Activated CD4-positive, alpha-beta T cell treated with anti-CD3 and anti-CD28 coated beads, Interleukin-2, Interleukin-6, amounts not matched to agents 100 ng/mL and 50 ng/mL, durations not matched to agents 16 hours and 8 hours (primary cell): Measurements from ENCODE around the gene ATG13.
"Not testable (repeated sequence)": the region's sequence is repeated elsewhere in the genome, so short reads cannot be mapped to it uniquely, and the experiment has no call there.

ENCODE experiments used
- DNase-seq: peaks from one replicate; pipeline ENCODE4 v3.0.0-alpha.2; 2020

ATG13 gene

DNA sequence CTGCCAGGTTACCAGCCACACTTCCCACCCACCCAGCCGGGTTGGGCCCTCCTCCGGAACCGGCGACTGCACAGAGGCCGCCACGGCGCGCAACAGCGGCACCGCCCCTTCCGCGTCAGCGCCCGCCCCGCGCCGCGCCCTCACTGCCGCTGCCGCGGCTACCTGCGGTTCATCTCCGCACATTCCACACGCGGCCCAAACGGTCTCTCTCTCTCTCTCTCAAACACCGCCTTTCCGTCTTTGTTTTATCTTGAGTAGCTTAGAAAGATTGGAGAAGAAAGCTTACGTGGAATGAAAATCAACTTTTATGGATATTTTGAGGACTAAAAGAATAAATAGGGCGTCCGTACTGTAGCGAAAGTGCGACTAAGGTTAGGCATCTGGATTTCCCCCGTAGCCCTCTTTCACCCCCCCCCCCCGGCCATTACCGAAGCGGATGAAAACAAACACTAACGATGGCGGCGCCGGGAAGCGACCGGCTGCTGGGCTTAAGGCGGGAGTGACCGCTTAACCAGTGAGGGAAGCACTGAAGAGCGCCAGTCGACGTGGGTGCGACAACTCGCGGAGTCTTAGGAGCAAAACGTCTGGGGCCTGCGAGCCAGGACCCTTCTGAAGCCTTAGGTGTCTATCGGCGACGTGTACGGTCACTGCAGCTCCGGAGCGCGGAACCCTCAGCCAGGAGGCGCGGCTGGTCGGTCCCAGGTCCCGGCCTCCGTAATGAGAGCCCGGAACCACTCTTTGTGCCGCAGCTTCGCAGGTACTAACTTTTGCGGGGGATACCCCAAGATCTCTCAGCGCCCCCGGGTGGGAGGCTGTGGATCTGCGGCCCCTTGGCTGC lies at the start of gene ATG13, which contains the start of gene HARBI1:
ATG13 (plus strand) TSS at position 420 of the 838 bp plus-strand sequence. CDS start 26,739 bp downstream, outside the sequence.
HARBI1 (minus strand) TSS at position 94 of the 838 bp plus-strand sequence. CDS start 990 bp downstream, outside the sequence.
- peak; percentile 95 for DNase-seq

DNA sequence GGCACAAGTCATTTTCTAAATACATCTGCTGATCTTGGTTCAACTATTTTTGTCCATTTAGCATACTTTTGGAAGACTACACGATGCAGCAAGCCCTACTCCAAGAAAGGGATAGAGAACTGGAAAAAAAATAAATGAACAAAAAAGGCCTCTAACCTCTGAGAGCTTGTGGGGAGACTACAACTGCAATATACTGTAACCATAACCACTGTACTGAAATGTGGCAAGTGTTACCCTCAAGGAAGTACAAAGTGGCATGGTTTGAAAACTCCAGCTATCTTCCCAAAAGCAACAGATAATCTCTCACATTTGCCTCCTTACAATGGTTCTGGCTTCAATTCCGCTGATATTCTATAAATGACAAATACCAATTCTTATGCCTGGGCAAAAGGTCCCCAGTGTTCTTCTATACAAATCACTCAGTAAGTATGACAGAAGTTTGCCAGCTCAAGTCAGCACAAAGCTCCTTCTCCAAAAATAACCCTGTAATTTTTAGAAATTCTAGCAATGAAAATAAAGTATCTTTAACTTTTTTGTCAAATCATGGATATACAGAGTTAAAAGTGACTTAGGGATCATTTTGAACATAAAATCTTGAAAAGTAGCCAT lies 46.5 kb upstream of the ATG13 start:
- no peak for DNase-seq

DNA sequence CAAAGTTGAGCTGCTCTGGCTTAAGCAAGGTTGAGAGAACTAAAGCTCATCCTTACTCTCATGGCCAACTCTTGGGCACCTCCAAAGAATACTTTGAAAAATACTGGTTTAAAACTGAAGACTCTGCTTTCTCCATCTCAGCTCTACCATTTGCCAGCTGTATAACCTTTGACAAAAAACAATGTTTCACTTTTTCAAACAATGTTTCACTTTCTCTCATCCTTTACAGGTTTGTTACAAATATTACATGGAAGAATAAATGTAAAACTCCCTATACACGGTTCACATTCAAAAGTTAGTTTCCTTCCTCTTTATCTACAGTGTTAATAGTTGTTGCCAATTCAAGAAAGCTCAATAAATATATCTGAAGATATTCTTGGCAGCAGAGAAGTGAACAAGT lies 42.7 kb upstream of the ATG13 start:
- no peak for DNase-seq

DNA sequence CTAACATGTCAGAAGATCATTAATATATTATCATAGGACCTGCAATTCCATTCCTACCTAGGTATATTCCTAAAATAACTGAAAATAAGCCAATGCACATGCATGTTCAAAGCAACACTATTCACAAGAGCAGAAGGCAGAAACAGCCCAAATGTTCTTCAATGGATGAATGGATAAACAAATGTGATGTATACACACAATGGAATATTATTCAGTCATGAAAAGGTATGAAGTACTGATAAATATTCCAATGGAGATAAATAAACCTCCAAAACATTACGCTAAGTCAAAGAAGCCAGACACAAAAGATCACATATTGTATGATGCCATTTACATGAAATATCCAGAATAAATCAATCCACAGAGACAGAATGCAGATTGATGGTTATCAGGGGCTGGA lies 40.3 kb upstream of the ATG13 start:
- DNase-seq = no peak

DNA sequence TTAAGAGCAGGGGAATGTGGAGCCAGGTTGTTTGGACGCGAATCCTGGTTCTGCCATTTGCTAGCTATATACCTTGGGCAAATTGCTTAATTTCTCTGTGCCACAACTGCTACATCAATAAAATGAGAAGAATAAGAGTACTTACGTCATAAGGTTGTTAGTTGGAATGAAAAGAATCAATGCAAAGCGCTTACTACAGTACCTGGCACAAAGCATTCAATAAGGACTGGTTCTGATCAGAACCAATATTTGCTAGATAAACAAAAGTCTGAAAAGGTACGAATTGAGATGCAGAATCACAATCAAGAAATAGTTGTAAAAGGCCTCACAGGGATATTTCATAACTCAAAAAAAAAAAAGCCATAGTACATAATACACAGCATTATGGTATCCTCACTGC lies 34.8 kb upstream of the ATG13 start:
- no peak for DNase-seq

DNA sequence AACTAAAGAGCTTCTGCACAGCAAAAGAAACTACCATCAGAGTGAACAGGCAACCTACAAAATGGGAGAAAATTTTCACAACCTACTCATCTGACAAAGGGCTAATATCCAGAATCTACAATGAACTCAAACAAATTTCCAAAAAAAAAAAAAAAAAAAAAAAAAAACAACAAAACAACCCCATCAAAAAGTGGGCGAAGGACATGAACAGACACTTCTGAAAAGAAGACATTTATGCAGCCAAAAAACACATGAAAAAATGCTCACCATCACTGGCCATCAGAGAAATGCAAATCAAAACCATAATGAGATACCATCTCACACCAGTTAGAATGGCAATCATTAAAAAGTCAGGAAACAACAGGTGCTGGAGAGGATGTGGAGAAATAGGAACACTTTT lies 33.8 kb upstream of the ATG13 start:
- not testable (repeated sequence) for DNase-seq

DNA sequence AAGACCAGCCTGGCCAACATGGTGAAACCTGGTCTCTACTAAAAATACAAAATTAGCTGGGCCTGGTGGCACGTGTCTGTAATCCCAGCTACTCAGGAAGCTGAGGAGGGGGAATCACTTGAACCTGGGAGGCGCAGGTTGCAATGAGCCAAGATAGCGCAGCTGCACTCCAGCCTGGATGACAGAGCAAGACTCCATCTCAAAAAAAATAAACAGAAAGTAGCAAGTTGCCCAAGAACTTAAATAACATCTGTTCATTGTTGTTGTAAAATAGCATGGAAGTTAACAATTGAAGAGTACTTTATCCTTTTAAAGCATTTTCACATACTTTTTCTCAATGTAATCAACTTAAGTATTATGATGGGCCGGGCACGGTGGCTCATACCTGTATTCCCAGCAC lies 29.2 kb upstream of the ATG13 start:
- DNase-seq = no peak

DNA sequence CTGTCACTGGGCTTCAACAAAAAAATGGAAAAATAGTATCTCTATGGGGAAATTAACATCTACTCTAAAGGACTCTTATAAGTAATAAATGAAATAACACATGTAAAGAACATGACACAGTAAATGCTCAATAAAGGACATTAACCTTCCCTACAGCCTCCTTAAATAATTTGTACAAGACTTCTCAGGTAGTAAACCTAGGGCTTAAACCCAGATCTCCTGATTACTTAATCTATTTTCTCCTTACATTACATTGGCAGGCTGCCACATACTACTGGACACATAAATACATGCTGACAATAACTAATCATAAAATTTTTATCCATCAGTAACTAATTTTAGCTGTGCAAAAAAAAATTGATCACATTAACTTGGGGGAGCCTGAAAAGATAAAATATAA lies 28.4 kb upstream of the ATG13 start:
- DNase-seq = no peak

DNA sequence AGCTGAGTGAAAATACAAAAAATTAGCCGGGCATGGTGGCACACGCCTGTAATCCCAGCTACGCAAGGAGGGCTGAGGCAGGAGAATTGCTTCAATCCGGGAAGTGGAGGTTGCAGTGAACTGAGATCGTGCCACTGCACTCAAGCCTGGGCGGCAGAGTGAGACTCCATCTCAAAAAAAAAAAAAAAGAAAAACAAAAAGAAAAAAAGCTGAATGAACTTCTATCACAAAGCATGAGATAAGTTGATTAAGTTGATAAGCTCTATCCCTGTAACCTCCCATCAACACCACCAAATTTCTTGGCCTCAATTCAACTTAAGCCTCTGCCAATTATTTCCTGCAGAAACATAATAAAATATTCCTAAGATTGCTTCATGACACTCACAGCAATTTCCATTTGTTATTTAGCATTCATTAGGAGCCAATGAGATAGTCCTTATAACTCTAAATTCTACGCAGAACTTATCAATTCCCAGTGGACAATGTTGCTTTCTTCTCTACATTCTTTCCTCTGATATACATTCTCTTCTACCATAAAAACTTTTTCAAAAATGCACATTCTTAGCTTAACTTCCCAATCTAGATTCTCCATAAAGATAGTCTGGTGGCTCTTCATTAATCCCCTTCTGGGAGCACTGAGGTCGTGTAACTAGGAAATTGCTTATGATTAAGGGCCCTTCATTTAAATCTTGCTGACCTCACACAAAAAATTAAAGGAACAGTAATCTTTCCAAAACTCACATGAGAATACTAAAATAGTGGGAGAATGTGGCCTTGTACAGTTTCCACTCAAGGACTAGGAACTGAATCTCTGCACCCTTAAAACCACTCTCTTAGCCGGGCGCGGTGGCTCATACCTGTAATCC lies 26.4 kb upstream of the ATG13 start:
- DNase-seq = no peak

DNA sequence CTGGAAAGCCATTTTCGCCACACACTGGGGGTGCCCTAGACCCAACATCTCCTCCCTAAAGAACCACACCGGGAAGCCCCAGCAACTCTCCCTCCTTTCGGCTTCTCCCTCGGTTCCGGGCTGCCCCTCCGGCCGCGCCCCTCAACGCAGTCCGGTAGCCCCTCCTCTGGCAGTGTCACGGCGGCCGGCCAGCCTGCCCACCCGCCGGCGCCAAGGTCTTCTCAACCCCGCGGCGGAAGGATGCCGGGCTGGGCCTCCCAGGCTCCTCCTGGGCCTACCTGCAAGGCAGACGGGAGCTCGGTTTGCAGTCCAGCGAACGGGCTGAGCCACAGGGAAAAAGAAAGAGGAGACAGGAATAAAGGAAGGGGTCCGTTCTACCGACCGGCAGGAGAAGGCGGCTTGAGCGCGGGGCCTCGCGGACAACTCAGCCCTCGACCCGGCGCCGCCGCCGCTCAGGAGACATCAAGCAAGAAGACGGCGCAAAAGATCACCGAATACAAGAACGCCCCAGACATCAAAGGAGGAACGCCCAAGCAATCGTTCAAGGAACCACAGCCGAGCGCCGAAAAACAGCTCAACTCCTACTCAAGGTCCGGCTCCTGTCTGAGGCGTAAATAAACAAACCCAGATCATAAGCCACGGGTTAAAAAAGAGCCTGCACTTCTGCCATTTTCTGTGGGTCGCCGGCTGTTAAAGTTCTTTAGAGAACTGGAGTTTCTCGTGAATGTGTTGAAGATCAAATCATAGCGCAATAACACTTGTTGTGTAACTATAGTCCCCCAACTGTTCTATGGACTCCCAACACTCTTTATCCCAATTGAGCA lies 23.6 kb upstream of the ATG13 start, which contains the start of gene AMBRA1:
AMBRA1 (minus strand) TSS at position 474 of the 824 bp plus-strand sequence. CDS start 45,643 bp downstream, outside the sequence.
- peak; percentile 91 for DNase-seq

DNA sequence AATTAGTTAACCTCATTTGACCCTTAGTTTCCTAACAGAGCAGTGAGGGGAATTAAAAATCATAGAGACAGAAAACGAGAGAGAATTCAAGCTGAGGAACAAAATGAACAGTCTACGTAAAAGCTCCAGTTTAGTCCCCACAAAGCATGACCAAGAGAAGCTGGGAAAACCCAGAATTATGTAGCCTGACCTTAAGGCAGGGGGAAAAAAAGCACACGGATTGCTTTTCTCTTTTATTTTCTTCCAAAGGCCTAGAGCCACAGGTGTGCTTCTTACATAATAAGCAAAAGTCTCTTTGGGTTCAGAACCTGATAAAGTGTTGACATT lies 23.0 kb upstream of the ATG13 start:
- DNase-seq = no peak

DNA sequence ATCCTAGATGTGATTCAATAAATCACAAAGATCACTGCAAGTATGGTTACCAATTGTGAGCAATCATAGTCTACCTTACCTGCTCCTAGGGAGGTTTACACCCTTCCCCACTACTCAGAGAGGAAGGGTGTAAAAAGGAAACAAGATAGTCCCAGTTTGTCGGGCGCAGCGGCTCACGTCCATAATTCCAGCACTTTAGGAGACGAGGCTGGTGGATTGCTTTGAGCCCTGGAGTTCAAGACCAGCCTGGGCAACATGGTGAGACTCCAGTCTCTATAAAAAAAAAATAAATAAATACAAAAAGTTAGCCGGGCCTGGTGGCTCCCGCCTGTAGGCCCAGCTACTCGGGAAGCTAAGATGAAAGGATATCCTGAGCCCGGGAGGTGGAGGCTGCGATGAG lies 22.6 kb upstream of the ATG13 start:
- DNase-seq = no peak

DNA sequence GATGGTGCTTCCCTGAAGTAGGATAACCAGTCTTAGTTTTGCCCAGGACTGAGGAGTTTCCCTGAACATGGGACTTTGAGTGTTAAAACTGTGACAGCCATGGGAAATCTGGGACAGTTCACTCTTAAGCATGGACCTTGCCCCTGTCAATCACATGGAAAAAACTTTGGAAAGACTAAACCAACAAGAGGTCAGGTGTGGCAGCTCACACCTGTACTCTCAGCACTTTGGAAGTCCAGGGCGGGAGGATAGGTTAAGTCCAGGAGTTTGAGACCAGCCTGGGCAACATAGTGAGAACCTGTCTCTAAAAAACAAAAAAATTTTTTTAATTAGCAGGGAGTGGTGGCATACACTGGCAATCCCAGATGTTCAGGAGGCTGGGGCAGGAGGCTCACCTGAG lies 20.2 kb upstream of the ATG13 start:
- DNase-seq = no peak

DNA sequence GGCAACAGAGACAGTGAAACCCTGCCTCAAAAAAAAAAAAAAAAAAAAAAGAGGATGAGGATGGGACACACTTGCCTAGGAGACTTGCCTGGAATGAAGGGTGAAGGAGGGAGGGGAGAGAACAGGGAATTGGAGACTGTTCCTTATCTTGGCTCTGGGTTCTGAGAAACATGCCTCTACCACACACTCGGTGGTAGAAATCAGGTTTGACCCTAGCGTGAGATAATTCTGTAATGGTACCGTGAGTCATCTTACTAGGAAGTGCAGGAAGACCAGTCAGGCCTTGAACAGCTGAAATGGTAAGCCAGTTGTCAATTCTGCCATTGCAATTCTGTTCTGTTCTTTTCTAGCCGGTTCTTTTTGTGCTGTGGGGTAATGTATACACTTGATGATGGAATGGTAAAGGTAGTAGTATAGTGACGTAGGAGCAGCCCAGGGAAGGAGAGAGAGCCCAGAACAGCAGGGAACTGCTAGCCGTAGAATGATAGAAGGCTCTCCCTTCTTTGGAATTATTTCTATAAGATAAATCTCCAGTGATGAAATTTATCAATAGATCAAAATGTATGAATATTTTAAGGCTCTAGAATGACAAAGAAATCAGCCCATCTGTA lies 19.6 kb upstream of the ATG13 start:
- DNase-seq = peak; percentile 55

DNA sequence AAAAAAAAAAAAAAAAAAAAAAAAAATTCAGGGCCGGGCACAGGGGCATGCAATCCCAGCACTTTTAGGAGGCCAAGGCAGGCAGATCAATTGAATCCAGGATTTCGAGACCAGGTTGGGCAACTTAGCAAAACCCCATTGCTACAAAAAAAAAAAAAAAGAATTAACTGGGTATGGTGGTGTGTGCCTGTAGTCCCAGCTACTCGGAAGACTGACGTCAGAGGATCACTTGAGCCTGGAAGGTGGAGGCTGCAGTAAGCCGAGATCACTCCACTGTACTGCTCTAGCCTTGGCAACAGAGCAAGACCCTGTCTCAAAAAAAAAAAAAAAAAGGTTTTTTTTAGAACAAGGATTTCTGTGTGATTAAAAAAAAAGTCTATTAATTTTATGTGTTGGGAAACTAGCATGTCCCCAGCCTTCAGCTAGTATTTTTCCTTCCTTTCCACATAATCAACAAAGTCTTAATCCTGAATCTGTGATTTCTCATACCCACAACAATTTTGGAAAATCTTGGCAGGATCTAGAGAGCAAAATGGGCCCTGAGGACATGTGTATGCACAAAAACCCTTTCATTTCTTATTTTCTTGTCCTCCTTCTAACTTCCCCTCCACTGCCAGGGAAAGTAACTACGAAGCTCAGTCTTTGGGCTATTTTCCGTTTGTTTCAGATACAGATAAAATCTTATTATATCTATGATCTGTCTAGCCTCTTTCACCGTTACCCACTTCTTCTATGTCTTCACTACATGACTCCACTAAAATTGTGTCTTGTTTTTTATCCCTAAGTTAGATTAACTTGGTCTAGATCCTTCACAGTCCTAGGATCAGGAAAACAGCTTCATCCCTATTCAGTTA lies 17.8 kb upstream of the ATG13 start:
- DNase-seq = no peak

DNA sequence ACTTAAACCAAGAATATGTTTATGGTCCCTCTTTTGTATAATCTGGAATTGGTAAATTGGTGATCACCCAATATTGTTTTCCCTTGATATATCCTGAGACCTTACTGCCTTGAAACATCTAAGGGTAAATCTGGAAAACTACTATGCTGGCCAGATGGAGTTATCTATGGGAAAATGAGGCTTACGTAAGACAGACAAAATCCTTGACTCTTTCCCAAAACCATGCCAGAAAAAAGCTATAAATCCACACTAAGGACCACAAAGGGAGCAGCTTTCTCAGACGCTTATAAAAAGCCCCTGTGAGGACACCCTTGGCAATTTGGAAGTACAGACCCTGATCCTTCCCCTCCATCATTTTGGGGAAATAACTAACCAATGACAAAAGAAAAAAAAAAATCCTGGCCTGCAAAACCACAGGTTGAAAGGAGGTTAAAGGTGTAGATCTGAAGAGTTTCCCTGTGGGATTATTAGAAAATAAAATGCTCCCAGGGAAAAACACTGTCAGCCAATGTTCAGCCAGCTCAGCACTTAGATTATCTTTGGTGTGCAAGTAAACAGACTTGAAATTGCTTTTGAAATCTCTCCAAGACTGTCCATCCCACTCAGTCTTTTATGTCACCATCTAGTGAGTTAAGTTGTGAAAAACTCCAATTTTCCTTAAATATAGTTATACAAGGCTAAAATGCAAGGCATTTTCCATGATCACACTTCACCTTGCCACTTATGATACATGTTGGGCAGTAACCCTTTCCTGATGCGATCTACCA lies 17.0 kb upstream of the ATG13 start:
- no peak for DNase-seq

DNA sequence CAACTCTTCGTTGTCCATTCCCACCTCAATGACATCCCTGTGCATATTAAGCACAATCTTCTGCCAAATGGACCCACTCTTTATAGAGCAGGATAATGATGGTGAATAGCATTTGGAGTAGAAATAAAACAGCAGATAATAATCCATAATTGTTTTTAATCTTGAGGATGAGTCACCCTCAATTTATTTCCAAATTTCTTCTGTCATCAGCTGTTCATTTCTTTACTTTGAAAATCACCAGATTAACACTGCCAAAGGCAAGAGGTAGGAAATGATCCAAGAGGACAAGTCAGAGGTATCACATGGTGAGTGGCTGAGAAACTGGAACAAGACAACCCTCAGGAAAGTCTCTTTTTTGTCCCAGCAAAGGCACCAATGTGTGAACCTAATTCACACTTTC lies 16.2 kb upstream of the ATG13 start:
- no peak for DNase-seq

DNA sequence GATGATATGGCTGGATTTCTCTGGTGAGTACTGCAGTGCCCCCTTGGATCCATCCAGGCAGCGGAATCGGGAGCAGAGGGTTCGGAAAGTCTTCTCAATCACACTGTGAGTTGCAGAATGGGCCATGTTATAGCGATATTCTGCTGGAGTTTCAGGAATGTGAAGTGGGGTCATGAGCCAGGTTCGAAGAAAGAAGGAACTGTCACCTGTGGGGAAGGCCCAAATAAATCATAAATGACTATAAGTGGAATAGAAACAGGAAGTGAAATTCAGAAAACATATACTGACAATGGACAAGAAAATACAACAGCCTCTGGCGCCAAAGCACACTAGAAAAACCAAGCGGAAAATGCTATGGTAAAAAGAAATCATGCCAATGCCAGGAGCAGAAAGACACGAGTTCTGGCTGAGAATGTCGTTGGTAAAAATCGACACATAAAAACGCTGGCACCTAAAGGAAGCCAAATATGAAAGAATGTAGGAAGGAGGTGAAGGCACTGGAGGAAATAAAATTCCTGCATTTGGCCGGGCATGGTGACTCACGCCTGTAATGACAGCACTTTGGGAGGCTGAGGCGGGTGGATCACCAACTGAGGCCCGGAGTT lies 13.5 kb upstream of the ATG13 start:
- no peak for DNase-seq

DNA sequence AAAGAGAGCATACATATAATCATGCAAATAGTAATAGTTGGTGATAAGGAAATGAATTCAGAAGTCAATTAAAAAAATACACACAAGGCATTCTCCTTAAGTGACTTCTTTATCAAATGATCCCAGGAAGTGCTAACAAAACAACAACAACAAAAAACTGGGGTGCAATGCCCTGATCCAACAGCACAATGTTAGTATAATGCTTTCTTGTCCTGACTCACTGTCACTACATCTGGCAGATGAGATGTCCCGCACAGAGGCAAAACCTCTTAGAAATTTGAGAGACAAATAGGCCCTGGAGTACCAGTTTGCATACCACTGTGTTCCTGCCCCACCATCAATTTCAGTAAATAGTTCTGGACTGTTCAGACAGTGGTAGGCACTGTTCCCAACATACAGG lies 12.6 kb upstream of the ATG13 start:
- no peak for DNase-seq

DNA sequence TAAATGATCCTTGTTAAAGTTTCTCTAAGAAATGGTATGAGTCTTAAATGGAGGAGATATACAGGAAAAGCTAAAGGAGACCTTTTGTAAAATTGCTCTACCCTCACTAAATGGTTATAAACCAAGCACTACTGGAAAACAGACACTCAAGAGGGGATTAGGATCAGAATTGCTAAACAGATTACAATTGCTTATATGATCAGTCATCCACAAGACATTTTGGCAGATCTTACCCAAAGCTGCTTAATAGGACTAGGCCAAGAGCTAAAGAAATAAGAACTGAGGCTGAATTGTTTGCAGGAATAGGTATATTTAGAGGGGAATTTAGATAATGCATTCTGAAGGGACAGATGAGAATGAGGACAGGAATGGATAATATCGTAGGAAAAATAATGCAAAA lies 9.8 kb upstream of the ATG13 start:
- DNase-seq = no peak
